Measurements from ENCODE around the gene SLC39A10. TPM values are rescaled to one million over a fixed set of nuclear protein-coding genes. Genes with fewer than 3 reads are reported as not detected.

The SLC39A10 gene
- 159 and 203 TPM in 2 replicates for polyA plus RNA-seq

GRCh38 chr2:195656859-195657633, at the start of gene SLC39A10:
Gene SLC39A10 (plus strand): TSS chr2:195657226. CDS start chr2:195680043, 22,817 bp downstream.

Measured in Purkinje cell (primary cell).